Astrocyte of the spinal cord (primary cell): ENCODE results near the gene GLI1.

ENCODE experiments used
- DNase-seq: peaks from one replicate; pipeline ENCODE4 v3.0.0; 2011; ENCODE audit warnings: low read depth, low spot score
- H3K4me3 ChIP-seq: 2 replicates; pipeline ENCODE4 v1.5.1; 2011; ENCODE audit warnings: low read depth, mild to moderate bottlenecking, low read length, moderate library complexity
- CTCF ChIP-seq: IDR thresholded peaks from 2 replicates; pipeline ENCODE4 v1.5.1; 2012; ENCODE audit warnings: low read depth, mild to moderate bottlenecking, low read length, inconsistent platforms
- in situ Hi-C: cut with HindIII; loops from 2 replicates; pipeline ENCODE4 v1.10.0; 2017; ENCODE audit warnings: low sequenced_read_pairs

The GLI1 gene

GRCh38 chr12:57461276-57461916 lies 1.8 kb downstream of the GLI1 start:
- peak; percentile 59 for DNase-seq
- H3K4me3 ChIP-seq = peak overlapping the region; percentile 70
- no peak for TF ChIP-seq CTCF
- in situ Hi-C loops = no loop called here

- in situ Hi-C loops = no loop called here
- no peak for DNase-seq
- TF ChIP-seq CTCF = no peak
- H3K4me3 ChIP-seq = peak overlapping the region; percentile 70
These were observed 2.3 kb downstream of the GLI1 start for GRCh38 chr12:57461917-57462250.

- peak; percentile 95 for TF ChIP-seq CTCF
- DNase-seq = peak; percentile 94
- H3K4me3 ChIP-seq = peak overlapping the region; percentile 70
- in situ Hi-C loops = no loop called here
These were observed 2.8 kb downstream of the GLI1 start for GRCh38 chr12:57462251-57462911.

- no peak for DNase-seq
- no peak for TF ChIP-seq CTCF
- H3K4me3 ChIP-seq = no peak overlapping the region
- in situ Hi-C loops = no loop called here
These were observed 3.3 kb downstream of the GLI1 start for GRCh38 chr12:57462912-57463253.

- in situ Hi-C loops = no loop called here
These were observed 5.0 kb downstream of the GLI1 start for GRCh38 chr12:57464569-57464968.

GRCh38 chr12:57465030-57465746 lies 5.6 kb downstream of the GLI1 start:
- in situ Hi-C loops = no loop called here
- no peak overlapping the region for H3K4me3 ChIP-seq
- no peak for DNase-seq
- TF ChIP-seq CTCF = no peak

More at GRCh38 chr12:57464569-57464968, 5.0 kb downstream of the GLI1 start:
- no peak overlapping the region for H3K4me3 ChIP-seq
- no peak for DNase-seq
- no peak for TF ChIP-seq CTCF
